ENCODE measurements around the gene CFP. TPM values are rescaled to one million over a fixed set of nuclear protein-coding genes. Genes with fewer than 3 reads are reported as not detected.

Gene CFP
- total and polyA plus RNA-seq, 4 donors: 11.3 to 88.8 (median 23.0) TPM

- Histone ChIP-seq H3K9ac (ENCODE audit: insufficient read depth in 1 of 2, low read length in 2 of 2) (no peak overlapping the region), H3K4me1 (ENCODE audit: control insufficient read depth in 5 of 5, insufficient read depth in 5 of 5, low read length in 5 of 5) (peaks cover 0 to 6% (median 0%) of the 10 kb centered on the region in 5 donors), H3K9me3 (ENCODE audit: control insufficient read depth in 4 of 4, insufficient read depth in 3 of 4, low read length in 3 of 4) (no peaks in the 10 kb centered on the region), H3K27ac (ENCODE audit: low read depth in 1 of 2, low read length in 1 of 2) (no peak overlapping the region), H3K4me3 (no peak overlapping the region), H3K36me3 (ENCODE audit: control insufficient read depth in 4 of 4, insufficient read depth in 4 of 4, low read length in 4 of 4) (peaks cover 0 to 4% (median 0%) of the 10 kb centered on the region in 4 donors), H3K27me3 (ENCODE audit: control insufficient read depth in 3 of 3, insufficient read depth in 3 of 3, low read length in 2 of 3) (no peaks in the 10 kb centered on the region)
- no peak for DNase-seq
- no peak for ATAC-seq (ENCODE audit: insufficient read depth, low FRiP score)
- 80 to 87% methylated on average over 14 to 16 of the region's 16 CpGs for WGBS, 2 donors
- TF ChIP-seq CTCF (IDR thresholded peaks at IDR 0.05; ENCODE audit: control extremely low read depth, extremely low read depth): no peak
Measured at GRCh38 chrX:47587906-47588735, 41.6 kb downstream of the CFP start.

GRCh38 chrX:47587091-47587891, 42.4 kb downstream of the CFP start:
- ATAC-seq (ENCODE audit: insufficient read depth, low FRiP score): no peak
- peaks cover 0 to 4% (median 0%) of the 10 kb centered on the region in 4 donors for H3K36me3 ChIP-seq (ENCODE audit: control insufficient read depth in 4 of 4, insufficient read depth in 4 of 4, low read length in 4 of 4)
- H3K4me3 ChIP-seq: no peak overlapping the region
- no peaks in the 10 kb centered on the region for H3K27me3 ChIP-seq (ENCODE audit: control insufficient read depth in 3 of 3, insufficient read depth in 3 of 3, low read length in 2 of 3)
- no peak for DNase-seq
- H3K27ac ChIP-seq (ENCODE audit: low read depth in 1 of 2, low read length in 1 of 2): no peak overlapping the region
- H3K9ac ChIP-seq (ENCODE audit: insufficient read depth in 1 of 2, low read length in 2 of 2): no peak overlapping the region
- no peaks in the 10 kb centered on the region for H3K9me3 ChIP-seq (ENCODE audit: control insufficient read depth in 4 of 4, insufficient read depth in 3 of 4, low read length in 3 of 4)
- no peak for TF ChIP-seq CTCF (IDR thresholded peaks at IDR 0.05; ENCODE audit: control extremely low read depth, extremely low read depth)
- 36 to 63% methylated on average over 4 of the region's 4 CpGs for WGBS, 2 donors
- H3K4me1 ChIP-seq (ENCODE audit: control insufficient read depth in 5 of 5, insufficient read depth in 5 of 5, low read length in 5 of 5): peaks cover 0 to 6% (median 0%) of the 10 kb centered on the region in 5 donors

GRCh38 chrX:47586043-47586787, 43.5 kb downstream of the CFP start:
- peaks cover 0 to 4% (median 0%) of the 10 kb centered on the region in 4 donors for H3K36me3 ChIP-seq (ENCODE audit: control insufficient read depth in 4 of 4, insufficient read depth in 4 of 4, low read length in 4 of 4)
- DNase-seq (no peak), ATAC-seq (ENCODE audit: insufficient read depth, low FRiP score) (no peak)
- no peak overlapping the region for H3K27ac ChIP-seq (ENCODE audit: low read depth in 1 of 2, low read length in 1 of 2)
- peaks cover 0 to 11% (median 0%) of the 10 kb centered on the region in 5 donors for H3K4me1 ChIP-seq (ENCODE audit: control insufficient read depth in 5 of 5, insufficient read depth in 5 of 5, low read length in 5 of 5)
- TF ChIP-seq CTCF (IDR thresholded peaks at IDR 0.05; ENCODE audit: control extremely low read depth, extremely low read depth): no peak
- no peak overlapping the region for H3K4me3 ChIP-seq
- H3K9me3 ChIP-seq (ENCODE audit: control insufficient read depth in 4 of 4, insufficient read depth in 3 of 4, low read length in 3 of 4): no peaks in the 10 kb centered on the region
- H3K27me3 ChIP-seq (ENCODE audit: control insufficient read depth in 3 of 3, insufficient read depth in 3 of 3, low read length in 2 of 3): no peaks in the 10 kb centered on the region
- H3K9ac ChIP-seq (ENCODE audit: insufficient read depth in 1 of 2, low read length in 2 of 2): no peak overlapping the region
- WGBS, 2 donors: 67 to 78% methylated on average over 9 to 11 of the region's 11 CpGs

Measured in lung (tissue), 12 donors.